Measurements from ENCODE around the gene APCDD1L.
"Not testable (repeated sequence)": the region's sequence is repeated elsewhere in the genome, so short reads cannot be mapped to it uniquely, and the experiment has no call there.

APCDD1L gene

GRCh38 chr20:58414786-58415185 lies 100.4 kb downstream of the APCDD1L start:
- not testable (repeated sequence) for DNase-seq (ENCODE audit: low read depth)

GRCh38 chr20:58414216-58414615 lies 101.0 kb downstream of the APCDD1L start:
- DNase-seq (ENCODE audit: low read depth), result not testable (repeated sequence)

Data from T-helper 22 cell (primary cell).